Activated CD4-positive, alpha-beta T cell treated with anti-CD3 and anti-CD28 coated beads, Interleukin-2, amount 10 ng/mL, durations not matched to agents 24 days and 14 days (primary cell): ENCODE data around the gene GSTM4. TPM values are rescaled to one million over a fixed set of nuclear protein-coding genes. Genes with fewer than 3 reads are reported as not detected.

Experiments used
- DNase-seq: peaks from one replicate; pipeline ENCODE4 v3.0.0; 2022
- H3K27ac Mint-ChIP-seq: one replicate; pipeline ENCODE4 v1.8.0; 2022; ENCODE audit warnings: mild to moderate bottlenecking, mixed read lengths
- H3K27me3 Mint-ChIP-seq: one replicate; pipeline ENCODE4 v1.8.0; 2022; ENCODE audit warnings: mixed read lengths
- H3K36me3 Mint-ChIP-seq: one replicate; pipeline ENCODE4 v1.8.0; 2022; ENCODE audit warnings: low read depth, mild to moderate bottlenecking, mixed read lengths
- H3K4me1 Mint-ChIP-seq: one replicate; pipeline ENCODE4 v1.8.0; 2021; ENCODE audit warnings: mixed read lengths
- H3K4me3 Mint-ChIP-seq: one replicate; pipeline ENCODE4 v1.8.0; 2022; ENCODE audit warnings: mild to moderate bottlenecking, moderate library complexity, mixed read lengths
- H3K9me3 Mint-ChIP-seq: one replicate; pipeline ENCODE4 v1.8.0; 2021; ENCODE audit warnings: mixed read lengths
- intact Hi-C: fragments of 100-400 bp; cut with micrococcal nuclease; formaldehyde crosslinking; loops from one replicate; pipeline ENCODE4 v1.15.1; 2023
- total RNA-seq: library from RNA; stranded (reverse); gene quantifications from 2 replicates; pipeline ENCODE4 v1.2.3, GENCODE V29; 2022

GSTM4 gene
- 6.8 and 9.9 TPM in 2 replicates for total RNA-seq

- Mint-ChIP-seq H3K4me3 (peak within 1 kb of the TSS; percentile 96), H3K27ac (peak within 1 kb of the TSS; percentile 89), H3K9me3 (no peaks in the 10 kb centered on the region), H3K27me3 (peaks cover 28% of the 10 kb centered on the region), H3K36me3 (peaks cover 5% of the 10 kb centered on the region), H3K4me1 (peaks cover 19% of the 10 kb centered on the region)
- intact Hi-C loops, result loop anchor here (1.0 to 5.0 kb wide), 2 partner anchors 11 to 116 kb away; no protein-coding TSS in a partner anchor
- peak; percentile 92 for DNase-seq
These were observed at the start of gene GSTM4 for GRCh38 chr1:109655615-109656519. TSS of gene GSTM4 (plus strand) at chr1:109656099. CDS start at chr1:109656390, 291 bp downstream.

DNA sequence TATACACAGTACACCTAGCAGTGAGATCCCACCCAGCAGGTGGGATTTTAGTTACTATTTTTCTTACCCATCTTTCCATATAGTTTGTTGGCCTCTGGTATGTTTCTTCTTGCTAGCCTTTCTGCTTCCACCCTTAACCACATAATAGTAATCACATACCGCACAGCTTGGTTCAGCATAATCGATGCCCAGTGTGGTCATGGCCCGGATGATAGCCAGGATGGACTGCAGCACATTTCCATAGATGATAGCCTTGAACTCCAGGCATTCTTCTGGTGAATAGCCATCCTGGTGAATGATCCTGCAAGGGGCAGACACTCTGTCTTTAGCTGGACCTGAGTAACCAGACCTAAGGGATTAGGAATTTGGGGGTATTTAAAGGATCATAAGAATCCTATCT lies 46.0 kb upstream of the GSTM4 start:
- intact Hi-C loops, result no loop called here
- H3K27me3 Mint-ChIP-seq, result peaks cover 2% of the 10 kb centered on the region
- H3K9me3 Mint-ChIP-seq, result no peaks in the 10 kb centered on the region
- H3K4me3 Mint-ChIP-seq, result no peak overlapping the region
- no peaks in the 10 kb centered on the region for H3K4me1 Mint-ChIP-seq
- H3K36me3 Mint-ChIP-seq, result no peaks in the 10 kb centered on the region
- DNase-seq, result no peak
- H3K27ac Mint-ChIP-seq, result no peak overlapping the region

DNA sequence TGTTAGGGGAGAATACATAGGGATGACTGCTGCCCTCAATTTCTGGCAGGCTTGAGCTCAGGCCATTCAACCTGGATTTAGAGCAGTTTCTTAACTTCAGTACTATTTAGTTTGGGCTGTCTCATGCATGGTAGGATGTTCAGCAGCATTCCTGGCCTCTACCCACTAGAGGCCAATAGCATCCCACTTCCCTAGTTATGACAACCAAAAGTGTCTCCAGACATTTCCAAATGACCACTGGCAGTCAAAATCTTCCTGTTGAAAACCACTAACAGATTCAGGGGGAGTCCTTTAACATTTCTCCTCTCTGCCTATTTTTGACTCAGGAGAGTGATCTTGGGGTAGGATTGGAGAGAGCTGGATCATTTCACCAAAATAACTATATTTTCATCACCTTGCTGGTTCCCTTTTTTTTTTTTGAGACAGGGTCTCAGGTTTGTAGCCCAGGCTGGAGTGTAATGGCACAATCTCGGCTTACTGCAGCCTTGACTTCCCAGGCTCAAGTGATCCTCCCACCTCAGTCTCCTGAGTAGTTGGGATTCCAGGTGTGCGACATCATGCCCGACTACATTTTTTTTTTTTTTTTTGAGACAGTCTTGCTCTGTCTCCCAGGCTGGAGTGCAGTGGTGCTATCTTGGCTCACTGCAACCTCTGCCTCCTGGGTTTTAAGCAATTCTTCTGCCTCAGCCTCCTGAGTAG lies 45.1 kb upstream of the GSTM4 start:
- intact Hi-C loops, result no loop called here
- no peaks in the 10 kb centered on the region for H3K9me3 Mint-ChIP-seq

GRCh38 chr1:109611308-109611990 lies 44.5 kb upstream of the GSTM4 start:
- Mint-ChIP-seq H3K27me3 (peaks cover 2% of the 10 kb centered on the region), H3K4me1 (peaks cover 7% of the 10 kb centered on the region), H3K4me3 (no peak overlapping the region), H3K9me3 (no peaks in the 10 kb centered on the region), H3K36me3 (no peaks in the 10 kb centered on the region), H3K27ac (no peak overlapping the region)
- intact Hi-C loops, result no loop called here
- DNase-seq, result no peak

More for the DNA sequence above, 45.1 kb upstream of the GSTM4 start:
- H3K36me3 Mint-ChIP-seq, result no peaks in the 10 kb centered on the region
- DNase-seq, result no peak
- H3K27ac Mint-ChIP-seq, result no peak overlapping the region
- H3K4me3 Mint-ChIP-seq, result no peak overlapping the region
- peaks cover under 1% of the 10 kb centered on the region for H3K4me1 Mint-ChIP-seq
- H3K27me3 Mint-ChIP-seq, result peaks cover 2% of the 10 kb centered on the region

- DNase-seq, result no peak
- intact Hi-C loops, result no loop called here
- Mint-ChIP-seq H3K9me3 (no peaks in the 10 kb centered on the region), H3K36me3 (no peaks in the 10 kb centered on the region), H3K27me3 (peaks cover 2% of the 10 kb centered on the region), H3K4me3 (no peak overlapping the region), H3K27ac (no peak overlapping the region), H3K4me1 (peaks cover 21% of the 10 kb centered on the region)
These were observed 42.3 kb upstream of the GSTM4 start for GRCh38 chr1:109613361-109614147.

GRCh38 chr1:109615879-109616278 lies 40.0 kb upstream of the GSTM4 start:
- H3K4me1 Mint-ChIP-seq, result peaks cover 31% of the 10 kb centered on the region
- no peaks in the 10 kb centered on the region for H3K9me3 Mint-ChIP-seq
- intact Hi-C loops, result loop anchor here (5.0 kb wide), 1 partner anchor 189 kb away; the partner anchor contains the start of gene PSMA5

DNA sequence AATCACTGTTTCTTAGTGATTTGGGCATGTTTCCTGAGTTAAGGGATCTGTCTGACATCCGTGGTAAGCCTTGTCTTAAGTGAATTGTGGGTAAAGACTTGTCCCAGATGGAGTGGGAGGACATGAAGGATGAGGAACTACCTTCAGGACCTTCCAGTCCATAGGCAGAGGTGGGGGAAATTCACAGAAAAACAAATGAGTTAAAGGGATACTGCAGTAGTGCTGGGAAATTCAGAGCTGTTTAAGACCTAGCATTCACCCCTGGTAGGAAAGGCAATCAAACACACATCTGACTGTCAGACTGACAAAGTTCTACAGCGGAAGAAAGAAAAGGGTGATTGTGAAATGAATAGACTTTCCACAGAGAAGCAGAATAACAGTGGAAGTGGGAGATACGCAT lies 39.5 kb upstream of the GSTM4 start:
- H3K9me3 Mint-ChIP-seq, result no peaks in the 10 kb centered on the region
- H3K27ac Mint-ChIP-seq, result peak overlapping the region; percentile 34
- intact Hi-C loops, result loop anchor here (5.0 kb wide), 1 partner anchor 189 kb away; the partner anchor contains the start of gene PSMA5
- peaks cover 31% of the 10 kb centered on the region for H3K4me1 Mint-ChIP-seq
- no peak for DNase-seq
- H3K27me3 Mint-ChIP-seq, result peaks cover 2% of the 10 kb centered on the region
- peaks cover 2% of the 10 kb centered on the region for H3K36me3 Mint-ChIP-seq
- no peak overlapping the region for H3K4me3 Mint-ChIP-seq

More at GRCh38 chr1:109615879-109616278, 40.0 kb upstream of the GSTM4 start:
- Mint-ChIP-seq H3K36me3 (peaks cover 2% of the 10 kb centered on the region), H3K4me3 (no peak overlapping the region), H3K27ac (peak overlapping the region; percentile 17), H3K27me3 (peaks cover 2% of the 10 kb centered on the region)
- peak; percentile 66 for DNase-seq

DNA sequence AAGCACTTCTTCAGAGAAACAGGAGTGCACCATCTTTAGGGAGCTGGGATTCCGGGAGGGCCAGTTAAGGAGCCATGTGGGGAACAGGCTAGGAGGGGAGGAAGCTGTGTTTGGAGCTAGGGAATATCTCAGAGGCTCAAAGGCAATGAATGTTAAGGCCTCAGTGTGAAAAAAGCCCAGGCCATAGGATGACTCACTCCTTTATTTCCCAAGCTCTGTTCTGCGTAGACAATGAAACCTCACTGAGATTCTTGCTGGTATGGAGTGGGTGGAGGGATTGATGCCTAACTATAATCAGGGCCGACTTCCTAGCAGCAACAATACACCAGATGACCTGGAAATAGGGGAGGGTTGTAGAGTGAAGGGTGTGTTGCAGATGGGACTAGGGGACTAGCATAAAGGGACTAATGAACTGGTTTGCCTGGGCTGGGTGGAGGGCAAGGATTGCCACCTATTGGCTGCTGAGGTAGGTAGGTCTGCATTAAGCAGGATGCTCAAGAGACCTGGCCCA lies 38.6 kb upstream of the GSTM4 start:
- H3K4me3 Mint-ChIP-seq, result no peak overlapping the region
- DNase-seq, result peak; percentile 62
- no peaks in the 10 kb centered on the region for H3K9me3 Mint-ChIP-seq
- H3K4me1 Mint-ChIP-seq, result peaks cover 39% of the 10 kb centered on the region
- peak overlapping the region; percentile 17 for H3K27ac Mint-ChIP-seq
- intact Hi-C loops, result loop anchor here (5.0 kb wide), 1 partner anchor 190 kb away; the partner anchor contains the start of gene PSMA5
- H3K27me3 Mint-ChIP-seq, result peaks cover 2% of the 10 kb centered on the region
- peaks cover 5% of the 10 kb centered on the region for H3K36me3 Mint-ChIP-seq

- Mint-ChIP-seq H3K36me3 (peaks cover 5% of the 10 kb centered on the region), H3K4me3 (peak overlapping the region; percentile 96), H3K27me3 (peaks cover under 1% of the 10 kb centered on the region), H3K9me3 (no peaks in the 10 kb centered on the region), H3K4me1 (peaks cover 54% of the 10 kb centered on the region), H3K27ac (peak overlapping the region; percentile 95)
- peak; percentile 61 for DNase-seq
- intact Hi-C loops, result loop anchor here (5.0 kb wide), 1 partner anchor 192 kb away; the partner anchor contains the start of gene PSMA5
These were observed 37.0 kb upstream of the GSTM4 start for GRCh38 chr1:109618661-109619575.

DNA sequence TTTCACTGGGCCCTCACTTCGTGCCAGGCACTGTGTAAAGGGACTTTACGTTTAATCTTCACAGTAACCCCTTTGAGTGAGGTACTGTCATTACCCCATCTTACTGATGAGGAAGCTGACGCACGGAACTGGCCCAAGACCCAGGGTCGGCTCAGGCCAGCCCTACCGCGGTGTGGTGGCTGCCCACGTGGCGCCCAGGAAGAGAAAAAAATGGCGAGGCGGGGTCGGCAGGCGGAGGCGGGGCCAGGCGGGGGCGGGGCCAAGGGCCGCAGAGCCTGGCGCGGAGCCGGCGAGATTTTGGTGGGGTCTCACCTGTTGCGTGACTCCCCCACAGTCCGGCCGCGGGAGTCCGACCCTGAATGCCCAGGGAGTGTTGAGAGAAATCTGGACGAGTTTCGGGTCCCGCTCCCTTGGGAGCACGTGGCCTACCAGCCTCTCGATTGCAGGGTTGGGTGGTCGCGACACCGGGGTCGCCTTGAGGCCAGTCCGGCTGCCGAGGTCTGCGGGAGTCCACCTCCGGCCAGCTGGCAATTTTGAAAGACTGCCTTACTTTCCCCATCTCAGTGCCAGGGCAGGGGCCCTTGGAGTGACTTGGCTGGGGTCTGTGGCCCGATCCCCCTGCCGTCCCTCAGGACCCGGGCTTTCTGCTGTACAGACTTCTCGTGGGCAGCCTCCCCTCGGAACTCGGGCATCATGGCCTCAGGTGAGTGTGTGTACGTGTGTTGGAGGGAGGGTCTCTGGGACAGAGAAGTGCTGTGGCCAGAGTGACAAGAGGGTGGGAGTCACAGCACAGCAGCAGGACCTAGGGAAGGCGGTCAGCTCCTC lies 36.1 kb upstream of the GSTM4 start, which contains the start of the genes AMPD2 and GNAT2:
TSS of gene AMPD2 (plus strand) at position 262 of the 825 bp plus-strand sequence. CDS start 1,339 bp downstream, outside the sequence.
TSS of gene GNAT2 (minus strand) at position 41 of the 825 bp plus-strand sequence. CDS start 6,746 bp downstream, outside the sequence.
- Mint-ChIP-seq H3K27me3 (no peaks in the 10 kb centered on the region), H3K9me3 (no peaks in the 10 kb centered on the region), H3K4me3 (peak within 1 kb of the TSS; percentile 96), H3K27ac (peak within 1 kb of the TSS; percentile 95), H3K4me1 (peaks cover 59% of the 10 kb centered on the region), H3K36me3 (peaks cover 5% of the 10 kb centered on the region)
- intact Hi-C loops, result loop anchor here (5.0 kb wide), 5 partner anchors 48 to 337 kb away; partner anchors contain the start of genes CYB561D1, GSTM1, GSTM2 and PSMA5
- DNase-seq, result peak; percentile 93

- intact Hi-C loops, result loop anchor here (5.0 kb wide), 4 partner anchors 47 to 338 kb away; partner anchors contain the start of genes CYB561D1, GSTM1, GSTM2 and PSRC1
- no peaks in the 10 kb centered on the region for H3K27me3 Mint-ChIP-seq
- peak overlapping the region; percentile 95 for H3K27ac Mint-ChIP-seq
- DNase-seq, result no peak
- H3K4me3 Mint-ChIP-seq, result peak overlapping the region; percentile 96
- peaks cover 62% of the 10 kb centered on the region for H3K4me1 Mint-ChIP-seq
- H3K36me3 Mint-ChIP-seq, result peaks cover 5% of the 10 kb centered on the region
- H3K9me3 Mint-ChIP-seq, result no peaks in the 10 kb centered on the region
These were observed 35.5 kb upstream of the GSTM4 start for GRCh38 chr1:109620401-109620791.
